ENCODE data around the gene MYOF.
"Not testable (repeated sequence)": the region's sequence is repeated elsewhere in the genome, so short reads cannot be mapped to it uniquely, and the experiment has no call there.

MYOF gene

DNA sequence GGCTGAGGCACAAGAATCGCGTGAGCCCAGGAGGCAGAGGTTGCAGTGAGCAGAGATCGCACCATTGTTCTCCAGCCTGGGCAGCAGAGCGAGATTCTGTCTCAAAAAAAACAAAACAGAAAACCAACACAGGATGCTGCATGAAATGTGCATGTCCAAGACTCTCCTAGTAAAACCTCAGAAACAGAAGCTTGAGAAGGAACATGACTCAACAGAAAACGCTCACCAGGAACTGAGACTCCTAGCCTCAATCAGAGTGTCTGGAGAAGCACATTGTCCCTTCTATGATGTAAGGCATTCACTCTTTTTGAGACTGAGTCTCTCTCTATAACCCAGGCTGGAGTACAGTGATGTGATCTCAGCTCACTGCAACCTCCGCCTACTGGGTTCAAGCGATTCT is 168.3 kb downstream of the MYOF start:
- no peak for DNase-seq (ENCODE audit: extremely low spot score, insufficient read length, low read depth)
- no peak for FAIRE-seq

DNA sequence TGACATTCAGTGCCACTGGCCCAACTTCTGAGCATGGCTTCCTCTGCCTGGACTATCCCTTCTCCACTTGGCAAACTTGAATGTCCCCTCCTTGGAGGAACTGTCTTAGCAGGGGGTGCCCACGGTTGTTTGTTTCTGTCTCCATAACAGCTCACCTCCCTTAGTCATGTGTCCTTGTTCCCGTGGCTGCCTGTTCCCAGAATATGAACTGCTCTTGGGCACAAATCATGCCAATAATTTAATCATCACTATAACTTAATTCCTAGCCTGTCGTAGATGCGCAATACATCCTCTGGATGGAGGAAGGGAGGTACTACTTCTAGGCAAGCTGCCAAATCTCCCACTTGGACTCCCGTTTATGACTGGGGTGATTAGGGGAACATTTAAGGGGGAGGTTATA is 173.1 kb downstream of the MYOF start:
- no peak for FAIRE-seq
- DNase-seq (ENCODE audit: extremely low spot score, insufficient read length, low read depth): no peak

DNA sequence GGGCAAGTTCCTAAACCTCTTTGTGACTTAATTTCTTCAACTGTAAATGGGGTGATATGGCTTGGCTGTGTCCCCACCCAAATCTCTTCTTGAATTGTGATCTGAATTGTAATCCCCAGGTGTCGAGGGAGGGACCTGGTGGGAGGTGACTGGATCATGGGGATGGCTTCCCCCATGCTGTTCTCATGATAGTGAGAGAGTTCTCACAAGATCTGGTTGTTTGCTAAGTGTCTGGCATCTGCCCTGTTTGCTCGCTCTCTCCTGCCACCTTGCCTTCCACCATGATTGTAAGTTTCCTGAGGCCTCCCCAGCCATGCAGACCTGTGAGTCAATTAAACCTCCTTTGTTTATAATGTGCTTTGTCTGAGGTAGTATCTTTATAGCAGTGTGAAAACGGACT is 177.0 kb downstream of the MYOF start:
- FAIRE-seq (no peak), DNase-seq (ENCODE audit: extremely low spot score, insufficient read length, low read depth) (no peak)

GRCh38 chr10:93300981-93301380 is 181.2 kb downstream of the MYOF start:
- FAIRE-seq (no peak), DNase-seq (ENCODE audit: extremely low spot score, insufficient read length, low read depth) (no peak)

GRCh38 chr10:93300288-93300917 is 181.7 kb downstream of the MYOF start:
- DNase-seq (ENCODE audit: extremely low spot score, insufficient read length, low read depth): no peak
- no peak for FAIRE-seq

- no peak for FAIRE-seq
These were observed 182.4 kb downstream of the MYOF start for GRCh38 chr10:93299606-93300287.

DNA sequence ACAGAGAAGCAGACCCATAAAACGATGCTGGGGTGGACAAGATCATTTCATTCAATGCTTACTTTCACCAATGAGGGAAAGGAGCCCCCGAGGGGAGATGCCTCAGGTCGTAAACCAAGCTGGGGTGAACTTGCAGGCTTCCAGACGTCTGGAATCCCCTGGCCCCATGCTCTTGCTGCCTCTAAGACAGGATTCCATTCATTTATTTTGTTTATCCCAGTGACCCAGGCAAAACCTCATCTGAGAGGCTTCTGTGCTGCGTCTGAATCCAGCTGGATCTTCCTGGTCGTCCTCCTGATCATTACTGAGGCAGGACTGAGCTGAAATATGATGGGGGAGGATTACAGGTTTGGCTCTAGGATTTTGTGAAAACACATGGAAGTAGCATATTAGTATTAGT is 182.9 kb downstream of the MYOF start:
- no peak for FAIRE-seq

More at GRCh38 chr10:93299606-93300287, 182.4 kb downstream of the MYOF start:
- no peak for DNase-seq (ENCODE audit: extremely low spot score, insufficient read length, low read depth)

DNA sequence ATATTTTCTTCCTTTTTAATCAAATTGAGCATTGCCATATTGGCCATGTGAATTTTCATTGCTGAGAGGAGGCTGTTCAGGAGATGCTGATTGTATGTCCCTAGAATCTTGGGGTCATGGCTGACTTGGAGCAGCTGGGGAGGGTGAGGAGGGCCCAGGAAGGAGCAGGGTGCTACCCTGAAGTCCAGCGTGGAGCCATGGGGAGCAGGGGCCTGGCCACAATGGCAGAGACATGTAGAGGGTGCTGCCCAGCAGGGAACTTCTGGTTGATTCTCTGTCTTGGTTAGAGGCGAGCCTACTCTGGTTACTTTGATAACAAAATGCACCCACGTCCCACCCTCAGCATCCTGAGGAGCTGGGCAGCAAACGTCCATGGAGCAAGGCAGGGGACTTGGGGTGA is 186.0 kb downstream of the MYOF start:
- FAIRE-seq (no peak), DNase-seq (ENCODE audit: extremely low spot score, insufficient read length, low read depth) (no peak)

More for the DNA sequence above, 182.9 kb downstream of the MYOF start:
- DNase-seq (ENCODE audit: extremely low spot score, insufficient read length, low read depth): no peak

- DNase-seq (ENCODE audit: extremely low spot score, insufficient read length, low read depth) (no peak), FAIRE-seq (no peak)
These were observed 188.1 kb downstream of the MYOF start for GRCh38 chr10:93293999-93294398.

DNA sequence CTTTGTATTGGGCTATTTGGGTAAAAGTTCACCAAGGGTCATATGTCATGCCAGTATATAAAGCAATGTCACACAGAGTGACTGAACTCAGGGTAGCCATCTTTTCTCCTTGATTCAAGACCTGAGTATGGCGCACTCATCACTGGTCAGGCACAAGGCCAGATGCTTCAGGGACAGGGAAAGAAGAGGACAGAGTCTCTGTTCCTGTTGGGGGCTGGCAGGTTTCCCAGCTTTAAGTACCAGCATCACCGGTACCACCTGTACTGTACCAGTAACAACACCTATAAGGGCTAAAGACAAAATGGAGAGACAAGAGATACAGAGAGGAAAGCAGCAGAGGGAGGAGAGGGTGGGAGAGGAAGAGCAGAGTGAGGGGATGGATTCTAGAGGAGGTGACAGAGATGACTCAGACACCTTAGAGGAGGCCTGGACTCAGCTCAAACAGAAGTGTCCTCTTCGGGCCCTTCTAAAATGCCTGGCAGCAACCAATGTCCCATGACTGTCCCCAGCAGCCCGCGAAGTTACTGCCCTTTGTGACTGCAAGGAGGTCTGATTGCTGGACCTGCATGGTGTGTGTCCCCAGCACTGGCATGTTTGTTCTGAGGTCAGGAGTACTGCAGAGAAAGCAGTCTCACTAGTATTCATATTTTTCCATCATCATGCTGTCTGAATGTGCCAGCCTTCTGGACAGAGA is 191.3 kb downstream of the MYOF start:
- FAIRE-seq (no peak), DNase-seq (ENCODE audit: extremely low spot score, insufficient read length, low read depth) (no peak)

DNA sequence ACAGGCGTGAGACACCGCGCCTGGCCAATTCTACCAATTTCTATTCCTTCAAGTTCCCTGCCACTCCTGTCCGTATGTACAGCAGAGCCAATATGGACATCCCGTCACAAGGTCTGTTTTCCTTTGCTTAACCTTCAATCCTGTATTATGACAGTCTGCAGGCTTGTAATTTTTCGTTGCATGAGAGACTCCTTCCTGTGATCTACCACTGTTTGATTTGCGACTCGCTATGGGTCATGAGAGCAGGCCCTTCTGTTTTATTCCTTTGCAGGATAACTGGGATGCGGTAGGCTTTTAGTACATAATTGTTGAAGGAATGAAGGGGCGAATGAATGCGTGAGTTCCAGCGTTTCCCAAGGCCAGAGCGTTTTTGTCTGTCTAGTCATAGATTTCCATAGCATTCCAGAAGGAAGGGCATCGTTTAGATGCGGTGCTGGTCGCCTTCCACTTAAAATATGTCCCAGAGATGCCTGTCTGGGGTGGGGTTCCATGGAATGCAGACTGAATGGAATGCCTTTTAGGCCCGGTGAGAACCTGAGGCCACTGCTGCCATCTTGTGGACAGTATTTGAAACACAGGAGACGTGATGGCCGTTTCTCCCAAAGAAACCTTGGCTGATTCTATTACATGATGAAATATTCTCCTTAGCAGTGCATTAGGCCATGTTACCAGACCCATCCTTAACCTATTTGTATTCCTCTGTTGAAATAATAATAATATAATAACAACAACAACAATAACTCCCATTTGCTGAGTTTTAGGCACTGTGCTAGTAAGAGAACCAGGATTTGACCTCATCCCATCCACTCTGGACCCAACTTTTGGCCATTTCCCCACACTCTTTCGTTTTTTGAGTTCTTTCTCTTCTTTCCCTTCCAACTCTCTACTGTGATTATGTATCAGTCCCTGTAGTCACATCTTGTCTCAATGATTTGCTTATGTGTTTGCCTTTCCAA is 193.2 kb downstream of the MYOF start:
- peak; percentile 89 for FAIRE-seq
- DNase-seq (ENCODE audit: extremely low spot score, insufficient read length, low read depth): peak; percentile 43

DNA sequence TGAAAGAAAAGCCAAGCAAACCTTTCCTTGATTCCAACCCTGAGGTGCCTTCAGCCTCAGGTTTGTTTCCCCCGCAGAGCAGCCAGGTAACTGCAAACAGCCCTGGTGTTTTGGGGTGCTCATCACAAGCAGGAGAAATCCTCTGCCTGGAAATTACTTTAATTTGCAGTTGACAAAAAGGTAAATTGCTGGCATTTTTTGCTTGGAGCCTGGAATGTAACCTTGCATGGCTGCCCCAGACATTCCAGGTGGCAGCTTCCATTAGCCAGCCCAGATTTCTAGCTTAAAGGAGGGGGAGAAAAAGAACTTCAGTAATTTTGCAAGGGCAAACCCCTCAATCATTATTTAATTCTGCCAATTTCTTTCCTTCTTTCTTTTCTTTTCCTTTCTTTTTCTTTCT is 194.4 kb downstream of the MYOF start:
- no peak for DNase-seq (ENCODE audit: extremely low spot score, insufficient read length, low read depth)
- FAIRE-seq: no peak

- FAIRE-seq; DNase-seq (ENCODE audit: extremely low spot score, insufficient read length, low read depth): not testable (repeated sequence)
These were observed 197.9 kb downstream of the MYOF start for GRCh38 chr10:93284246-93284645.

DNA sequence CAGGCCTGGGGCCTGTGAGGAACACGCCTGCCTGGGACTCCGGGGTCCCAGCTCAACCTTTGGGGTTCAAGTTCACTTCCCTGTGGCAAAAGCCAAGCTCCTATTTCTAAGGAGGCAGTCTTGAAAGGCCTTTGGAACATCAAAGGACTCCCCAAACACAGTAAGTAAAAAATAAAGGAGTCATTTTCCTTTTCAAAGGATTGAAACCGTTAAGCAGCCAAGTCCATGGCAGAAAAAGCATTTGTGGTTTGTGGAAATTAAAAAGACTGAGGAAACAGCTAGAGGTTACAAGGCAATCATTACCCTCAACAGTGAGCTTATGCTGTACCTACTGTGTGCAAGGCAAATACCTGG is 200.8 kb downstream of the MYOF start:
- no peak for FAIRE-seq
- no peak for DNase-seq (ENCODE audit: extremely low spot score, insufficient read length, low read depth)

GRCh38 chr10:93280699-93281366 is 201.3 kb downstream of the MYOF start:
- no peak for DNase-seq (ENCODE audit: extremely low spot score, insufficient read length, low read depth)
- FAIRE-seq: no peak

DNA sequence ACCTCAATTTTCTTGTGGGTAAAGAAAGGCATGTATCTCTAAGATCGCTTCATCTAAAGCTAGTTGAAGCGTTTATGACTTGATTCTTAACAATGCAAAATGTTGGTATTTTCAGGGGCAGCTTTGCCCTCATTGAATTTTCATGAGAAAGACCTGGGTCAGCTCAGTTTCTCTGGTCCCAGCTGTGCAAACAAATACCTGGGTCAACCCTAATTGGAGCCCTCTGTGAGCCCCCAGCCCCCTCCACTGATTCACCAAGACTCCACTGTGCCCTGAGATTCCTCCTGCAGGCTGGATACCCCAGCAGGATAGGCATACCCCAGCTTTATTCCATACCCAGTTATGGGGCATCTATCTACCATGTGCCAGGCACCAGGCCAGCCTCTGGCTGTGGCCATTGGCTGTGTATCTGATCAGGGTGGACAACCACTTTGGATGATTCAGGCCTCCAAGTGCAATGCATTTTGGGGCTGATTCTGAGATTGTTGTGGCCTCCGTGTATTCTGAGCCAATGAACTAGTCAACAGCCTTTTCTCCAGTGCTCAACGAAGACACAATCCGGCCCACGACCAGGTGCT is 201.9 kb downstream of the MYOF start:
- no peak for FAIRE-seq
- DNase-seq (ENCODE audit: extremely low spot score, insufficient read length, low read depth): no peak

- no peak for DNase-seq (ENCODE audit: extremely low spot score, insufficient read length, low read depth)
- FAIRE-seq: no peak
These were observed 204.8 kb downstream of the MYOF start for GRCh38 chr10:93277360-93277759.

DNA sequence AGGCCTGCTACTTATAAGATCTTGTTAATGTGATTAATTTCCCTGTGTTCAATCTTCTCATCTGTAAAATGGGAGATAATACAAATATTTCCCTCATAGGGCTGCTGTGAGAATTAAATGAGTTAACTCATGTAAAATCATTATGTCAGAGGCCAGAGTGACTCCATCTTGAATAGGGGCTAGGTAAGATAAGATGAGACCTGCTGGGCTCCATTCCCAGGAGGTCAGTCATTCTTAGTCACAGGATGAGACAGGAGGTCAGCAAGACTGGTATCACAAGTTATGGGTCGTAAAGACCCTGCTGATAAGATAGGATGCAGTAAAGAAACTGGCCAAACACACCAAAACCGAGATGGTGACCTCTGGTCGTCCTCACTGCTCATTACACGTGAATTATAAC is 207.7 kb downstream of the MYOF start:
- DNase-seq (ENCODE audit: extremely low spot score, insufficient read length, low read depth) (no peak), FAIRE-seq (no peak)

DNA sequence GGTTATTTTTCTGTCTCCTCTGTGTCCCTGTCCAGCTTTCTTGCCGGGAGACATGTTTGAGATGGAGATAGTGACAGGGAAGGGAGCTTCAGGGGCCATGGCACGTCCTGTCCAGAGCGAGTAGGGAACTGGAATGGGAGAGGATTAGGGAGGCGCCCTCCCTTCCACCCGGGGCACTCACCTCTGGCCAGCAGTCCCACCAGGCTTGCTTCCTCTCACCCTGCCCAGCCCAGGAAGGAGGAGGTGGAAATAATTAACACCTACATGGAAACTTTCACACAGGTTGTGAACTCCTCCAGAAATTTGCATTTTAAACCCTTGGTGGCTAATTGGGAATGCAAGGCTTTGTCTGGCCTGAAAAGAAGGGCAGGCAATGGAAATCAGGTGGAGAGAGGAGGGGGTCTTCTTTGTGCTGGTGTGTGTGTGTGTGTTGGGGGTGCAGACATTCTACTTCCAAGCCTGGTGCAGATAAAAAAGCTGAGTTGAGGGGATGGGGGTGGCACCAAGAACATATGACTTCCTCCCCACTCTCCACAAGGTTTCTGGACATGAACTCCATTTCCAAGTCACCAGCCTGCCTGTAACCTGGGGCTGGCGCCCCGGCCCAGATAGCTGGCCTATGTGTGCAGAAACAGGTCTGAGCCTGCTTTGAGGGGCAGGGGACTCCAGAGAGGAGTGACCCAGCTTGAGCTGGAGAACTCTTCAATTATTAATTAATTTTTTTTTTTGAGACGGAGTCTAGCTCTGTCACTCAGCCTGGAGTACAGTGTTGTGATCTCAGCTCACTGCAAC is 209.1 kb downstream of the MYOF start:
- DNase-seq (ENCODE audit: extremely low spot score, insufficient read length, low read depth): no peak
- FAIRE-seq: no peak
